HG02852 (cell line): ENCODE measurements around the gene CD200.
"Not testable (repeated sequence)": the region's sequence is repeated elsewhere in the genome, so short reads cannot be mapped to it uniquely, and the experiment has no call there.

Experiments used
- ATAC-seq: cut with Tn5 transposase; IDR thresholded peaks from one replicate; pipeline ENCODE4 v1.9.1; 2021; ENCODE audit warnings: mild to moderate bottlenecking, moderate library complexity; ENCODE audit not compliant: unreplicated experiment

CD200 gene

GRCh38 chr3:112355307-112355687, 22.3 kb downstream of the CD200 start:
- no peak for ATAC-seq

- ATAC-seq: peak; percentile 55
Observed at GRCh38 chr3:112357930-112358780, 25.2 kb downstream of the CD200 start.

GRCh38 chr3:112360561-112360960, 27.6 kb downstream of the CD200 start:
- ATAC-seq: no peak

- no peak for ATAC-seq
Observed at GRCh38 chr3:112362221-112362620, 29.3 kb downstream of the CD200 start.

GRCh38 chr3:112364291-112364690, 31.3 kb downstream of the CD200 start:
- ATAC-seq: peak; percentile 64

GRCh38 chr3:112365035-112365434, 32.1 kb downstream of the CD200 start:
- no peak for ATAC-seq

GRCh38 chr3:112365636-112366035, 32.7 kb downstream of the CD200 start:
- no peak for ATAC-seq

- ATAC-seq: no peak
Observed at GRCh38 chr3:112366522-112366921, 33.6 kb downstream of the CD200 start.

- no peak for ATAC-seq
Observed at GRCh38 chr3:112371569-112371968, 38.6 kb downstream of the CD200 start.

- ATAC-seq: no peak
Observed at GRCh38 chr3:112372396-112372795, 39.4 kb downstream of the CD200 start.

GRCh38 chr3:112373476-112373875, 40.5 kb downstream of the CD200 start:
- no peak for ATAC-seq

- no peak for ATAC-seq
Observed at GRCh38 chr3:112373924-112374323, 41.0 kb downstream of the CD200 start.

- ATAC-seq: no peak
Observed at GRCh38 chr3:112374333-112374734, 41.4 kb downstream of the CD200 start.

GRCh38 chr3:112375117-112375516, 42.2 kb downstream of the CD200 start:
- no peak for ATAC-seq

GRCh38 chr3:112376241-112376911, 43.4 kb downstream of the CD200 start:
- no peak for ATAC-seq

- no peak for ATAC-seq
Observed at GRCh38 chr3:112376992-112377391, 44.0 kb downstream of the CD200 start.

GRCh38 chr3:112377568-112378071, 44.7 kb downstream of the CD200 start:
- no peak for ATAC-seq

GRCh38 chr3:112378347-112378746, 45.4 kb downstream of the CD200 start:
- ATAC-seq: not testable (repeated sequence)

GRCh38 chr3:112379020-112379690, 46.2 kb downstream of the CD200 start:
- no peak for ATAC-seq

GRCh38 chr3:112381673-112382542, 49.0 kb downstream of the CD200 start:
- ATAC-seq: no peak
